Psoas muscle (tissue), 8 donors: ENCODE results near the gene MAP6D1. TPM values are rescaled to one million over a fixed set of nuclear protein-coding genes. Genes with fewer than 3 reads are reported as not detected.

Experiments
- ATAC-seq, 4 donors: fragments of 200-7000 bp; cut with Tn5 transposase; one replicate each; pipeline ENCODE4 v1.9.1; 2020; ENCODE audit warnings: moderate library complexity in 3 of 4, mild to moderate bottlenecking in 2 of 4
- DNase-seq, 2 donors: peaks; one replicate each; pipeline ENCODE4 v3.0.0-alpha.2; 2020
- H3K27ac ChIP-seq: fragments of 200-600 bp; one replicate; pipeline ENCODE4 v1.8.0; 2022
- H3K27me3 ChIP-seq, 3 donors: fragments of 200-600 bp in 1 of 3; one replicate each; pipeline versions ENCODE4 v1.6.1 to v1.8.0; 2013 to 2022; ENCODE audit warnings: low read length in 2 of 3, mild to moderate bottlenecking in 2 of 3, moderate library complexity in 1 of 3; ENCODE audit not compliant: insufficient read depth in 3 of 3
- H3K36me3 ChIP-seq, 2 donors: fragments of 200-600 bp in 1 of 2; one replicate each; pipeline versions ENCODE4 v1.6.1 to v1.8.0; 2013 to 2022; ENCODE audit warnings: low read depth in 1 of 2, mild to moderate bottlenecking in 1 of 2, moderate library complexity in 1 of 2; ENCODE audit not compliant: insufficient read depth in 1 of 2
- H3K4me1 ChIP-seq: fragments of 200-600 bp; one replicate; pipeline ENCODE4 v1.8.0; 2022
- H3K4me3 ChIP-seq: fragments of 200-600 bp; one replicate; pipeline ENCODE4 v1.8.0; 2022; ENCODE audit warnings: mild to moderate bottlenecking
- H3K9me3 ChIP-seq: fragments of 200-600 bp; one replicate; pipeline ENCODE4 v1.8.0; 2022
- CTCF ChIP-seq: fragments of 200-600 bp; IDR thresholded peaks from one replicate; pipeline ENCODE4 v1.8.0; 2022; ENCODE audit warnings: antibody characterized with exemption
- WGBS, 3 donors: extraction: QIAGEN DNeasy Blood & Tissue Kit; methylation state at CpG; one replicate each; pipeline versions ENCODE4 v1.1.6 to v1.1.7; 2013; 5-methylcytosine and 5-hydroxymethylcytosine counted together
- intact Hi-C, 2 donors: fragments of 100-400 bp; cut with DNase I; formaldehyde crosslinking; loops; one replicate each; pipeline versions ENCODE4 v1.11.0 to v1.14.2; 2022
- polyA plus RNA-seq, 3 donors: library from polyadenylated mRNA; stranded (reverse); fragments of 200-250 nt; gene quantifications; one replicate each; pipeline ENCODE4 v1.2.3, GENCODE V29; 2013
- total RNA-seq, 4 donors: library from RNA; stranded (reverse); fragmentation: NEBNext Ultra II Directional in 2 of 4; extraction: Animal tissue kit (Norgen Biotek cat#: 25700) in 2 of 4; gene quantifications; one replicate each; pipeline versions ENCODE4 v1.2.1 to v1.2.4, GENCODE V29; 2021 to 2023
- donor health status: healthy with polysubstance abuse.
- donor health status: DM: no; HTN: no; CAD: no; lungs with moderate emphysema.
- donor health status: Bipolar disorder and iron deficiency.
- donor health status: healthy.
- donor health status: DM: yes; HTN: yes; CAD: no.
- donor health status: DM: no; HTN: no; CAD: no.
- donor health status: DM: no; HTN: no; CAD: no.
- donor health status: DM: yes; HTN: yes; CAD: no.

Gene MAP6D1
- total and polyA plus RNA-seq, 7 donors: 2.7 to 12.3 (median 5.0) TPM

GRCh38 chr3:183814240-183814639 lies 11.1 kb downstream of the MAP6D1 start:
- Histone ChIP-seq H3K27ac (peak overlapping the region; percentile 23), H3K4me1 (peaks cover 15% of the 10 kb centered on the region), H3K36me3 (peaks cover 9 to 58% of the 10 kb centered on the region in 2 donors), H3K9me3 (no peaks in the 10 kb centered on the region), H3K4me3 (no peak overlapping the region), H3K27me3 (no peaks in the 10 kb centered on the region)
- intact Hi-C loops: no loop called here
- TF ChIP-seq CTCF: no peak
- WGBS, 3 donors: 95 to 97% (median 97%) methylated on average over 1 of the region's 1 CpG
- no peak for DNase-seq
- ATAC-seq: no peak

GRCh38 chr3:183812761-183813445 lies 12.5 kb downstream of the MAP6D1 start:
- no peak overlapping the region for H3K4me3 ChIP-seq
- 41 to 53% (median 41%) methylated on average over 8 of the region's 8 CpGs for WGBS, 3 donors
- H3K27me3 ChIP-seq: no peaks in the 10 kb centered on the region
- TF ChIP-seq CTCF: no peak
- ATAC-seq (peak in 3 of 4 donors; percentile 31 to 82 (median 45)), DNase-seq (no peak)
- H3K27ac ChIP-seq: peak overlapping the region; percentile 72
- no peaks in the 10 kb centered on the region for H3K9me3 ChIP-seq
- H3K4me1 ChIP-seq: peaks cover 6% of the 10 kb centered on the region
- intact Hi-C loops: no loop called here
- H3K36me3 ChIP-seq: peaks cover 11 to 65% of the 10 kb centered on the region in 2 donors

- H3K27me3 ChIP-seq: no peaks in the 10 kb centered on the region
- peaks cover 6% of the 10 kb centered on the region for H3K4me1 ChIP-seq
- ATAC-seq (no peak), DNase-seq (no peak)
- no peak for TF ChIP-seq CTCF
- 93 to 95% (median 94%) methylated on average over 11 of the region's 11 CpGs for WGBS, 3 donors
- no peaks in the 10 kb centered on the region for H3K9me3 ChIP-seq
- peaks cover 14 to 70% of the 10 kb centered on the region in 2 donors for H3K36me3 ChIP-seq
- no peak overlapping the region for H3K4me3 ChIP-seq
- no peak overlapping the region for H3K27ac ChIP-seq
- intact Hi-C loops: no loop called here
These were observed 13.7 kb downstream of the MAP6D1 start for GRCh38 chr3:183811638-183812037.

GRCh38 chr3:183810643-183811594 lies 14.5 kb downstream of the MAP6D1 start:
- Histone ChIP-seq H3K36me3 (peaks cover 16 to 70% of the 10 kb centered on the region in 2 donors), H3K27ac (no peak overlapping the region), H3K9me3 (no peaks in the 10 kb centered on the region), H3K4me3 (no peak overlapping the region), H3K27me3 (no peaks in the 10 kb centered on the region), H3K4me1 (peaks cover 6% of the 10 kb centered on the region)
- intact Hi-C loops: no loop called here
- ATAC-seq (no peak), DNase-seq (no peak)
- TF ChIP-seq CTCF: no peak
- 90 to 93% (median 92%) methylated on average over 24 of the region's 24 CpGs for WGBS, 3 donors
